Liver (tissue), 9 donors: ENCODE data around the gene RPL10A. TPM values are rescaled to one million over a fixed set of nuclear protein-coding genes. Genes with fewer than 3 reads are reported as not detected.
A peak's percentile ranks its signal among the peaks of the same experiment; 100 is the strongest.

Source experiments
- DNase-seq: peaks from one replicate; pipeline ENCODE4 v3.0.0-alpha.2; 2017; ENCODE audit warnings: low spot score
- H3K27ac ChIP-seq, 2 donors: one replicate each; pipeline ENCODE4 v1.7.0; 2013; ENCODE audit warnings: inconsistent platforms in 2 of 2, low read length in 2 of 2, control low read depth in 1 of 2, low read depth in 1 of 2, mild to moderate bottlenecking in 1 of 2
- H3K27me3 ChIP-seq, 4 donors: one replicate each; pipeline versions ENCODE4 v1.6.1 to v1.7.0; 2013; ENCODE audit warnings: low read length in 3 of 4, inconsistent platforms in 1 of 4, mild to moderate bottlenecking in 1 of 4, moderate library complexity in 1 of 4; ENCODE audit not compliant: control insufficient read depth in 4 of 4, insufficient read depth in 4 of 4
- H3K36me3 ChIP-seq, 4 donors: one replicate each; pipeline versions ENCODE4 v1.6.1 to v1.7.0; 2013; ENCODE audit warnings: low read length in 3 of 4, mild to moderate bottlenecking in 3 of 4, low read depth in 1 of 4, moderate library complexity in 1 of 4; ENCODE audit not compliant: control insufficient read depth in 4 of 4, insufficient read depth in 3 of 4
- H3K4me1 ChIP-seq, 4 donors: one replicate each; pipeline versions ENCODE4 v1.6.1 to v1.7.0; 2013; ENCODE audit warnings: low read length in 3 of 4, mild to moderate bottlenecking in 3 of 4, moderate library complexity in 1 of 4; ENCODE audit not compliant: control insufficient read depth in 4 of 4, insufficient read depth in 4 of 4
- H3K4me3 ChIP-seq, 3 donors: one replicate each; pipeline versions ENCODE4 v1.6.1 to v1.7.0; 2013; ENCODE audit warnings: low read length in 3 of 3, control low read depth in 1 of 3, low read depth in 1 of 3, mild to moderate bottlenecking in 1 of 3
- H3K9ac ChIP-seq, 2 donors: one replicate each; pipeline ENCODE4 v1.7.0; 2013; ENCODE audit warnings: low read length in 2 of 2, mild to moderate bottlenecking in 2 of 2, moderate library complexity in 2 of 2, control low read depth in 1 of 2, low read depth in 1 of 2
- H3K9me3 ChIP-seq, 4 donors: one replicate each; pipeline versions ENCODE4 v1.6.1 to v1.7.0; 2013; ENCODE audit warnings: low read length in 3 of 4; ENCODE audit not compliant: control insufficient read depth in 4 of 4
- ATF3 ChIP-seq: IDR thresholded peaks from 2 replicates; pipeline ENCODE4 v1.6.1; 2016; ENCODE audit warnings: antibody characterized with exemption
- CTCF ChIP-seq: fragments of 150-350 bp; IDR thresholded peaks from 2 replicates; pipeline ENCODE4 v1.5.1; 2017; ENCODE audit warnings: improper control_type of control experiment, low read depth, low read length; ENCODE audit not compliant: missing input control
- EGR1 ChIP-seq, 2 donors: IDR thresholded peaks; 2 replicates each; pipeline ENCODE4 v1.6.1; 2016 to 2018; ENCODE audit warnings: antibody characterized with exemption in 2 of 2, low read depth in 2 of 2
- FOXA1 ChIP-seq: IDR thresholded peaks from 2 replicates; pipeline ENCODE4 v1.6.1; 2016; ENCODE audit warnings: antibody characterized with exemption
- FOXA2 ChIP-seq: IDR thresholded peaks from 2 replicates; pipeline ENCODE4 v1.6.1; 2016; ENCODE audit warnings: antibody characterized with exemption
- GABPA ChIP-seq, 2 donors: IDR thresholded peaks in 1 of 2; conservative IDR thresholded peaks in 1 of 2; 2 replicates each; pipeline ENCODE4 v1.6.1; 2016; ENCODE audit warnings: antibody characterized with exemption in 2 of 2, mild to moderate bottlenecking in 1 of 2, moderate library complexity in 1 of 2
- HNF4A ChIP-seq, 2 donors: conservative IDR thresholded peaks; 2 replicates each; pipeline ENCODE4 v1.6.1; 2016; ENCODE audit warnings: antibody characterized with exemption in 2 of 2, mild to moderate bottlenecking in 2 of 2
- MAX ChIP-seq: IDR thresholded peaks from 2 replicates; pipeline ENCODE4 v1.6.1; 2016; ENCODE audit warnings: antibody characterized with exemption
- REST ChIP-seq: IDR thresholded peaks from 2 replicates; pipeline ENCODE4 v1.6.1; 2016; ENCODE audit warnings: antibody characterized with exemption, mild to moderate bottlenecking
- TAF1 ChIP-seq: conservative IDR thresholded peaks from 2 replicates; pipeline ENCODE4 v1.6.1; 2016; ENCODE audit warnings: antibody characterized with exemption, mild to moderate bottlenecking
- ZBTB33 ChIP-seq: IDR thresholded peaks from 2 replicates; pipeline ENCODE4 v1.6.1; 2016; ENCODE audit warnings: antibody characterized with exemption
- WGBS: extraction: QIAGEN DNeasy Blood & Tissue Kit; methylation state at CpG from one replicate; pipeline ENCODE4 v1.1.7; 2013; 5-methylcytosine and 5-hydroxymethylcytosine counted together
- polyA plus RNA-seq, 2 donors: library from polyadenylated mRNA; stranded (reverse) in 1 of 2; unstranded in 1 of 2; fragments of 200-250 nt in 1 of 2; fragments of >200 nt in 1 of 2; fragmentation: Nextera tagmentation in 1 of 2; extraction: Ambion mirVana in 1 of 2; gene quantifications; one replicate each; pipeline versions ENCODE4 v1.2.1 to v1.2.3, GENCODE V29; 2013 to 2015
- total RNA-seq, 2 donors: library from RNA; depleted of rRNA; stranded (reverse); fragments of >200 nt; gene quantifications; one replicate each; pipeline ENCODE4 v1.2.3, GENCODE V29; 2014
- donor health status: healthy.
- donor health status: healthy.
- donor health status: healthy.
- donor health status: healthy.
- donor health status: healthy.

RPL10A gene
- total and polyA plus RNA-seq, 4 donors = 213 to 1,235 (median 528) TPM

GRCh38 chr6:35463292-35463691, 4.9 kb upstream of the RPL10A start (continued):
- TF ChIP-seq ATF3 (no peak), GABPA (IDR thresholded peaks at IDR 0.05 in 1 of 2, conservative IDR thresholded peaks at IDR 0.05 in 1 of 2) (no peak), CTCF (no peak), MAX (no peak), FOXA1 (no peak), HNF4A (conservative IDR thresholded peaks at IDR 0.05) (peak; percentile 6 to 28), EGR1 (IDR thresholded peaks at IDR 0.05; ENCODE audit: low read depth in 2 of 2) (no peak)

GRCh38 chr6:35465646-35466045, 2.6 kb upstream of the RPL10A start:
- no peak for DNase-seq
- WGBS = 98% methylated on average over 1 of the region's 1 CpG
- no peaks in the 10 kb centered on the region for H3K9me3 ChIP-seq
- H3K27ac ChIP-seq = no peak overlapping the region
- H3K4me1 ChIP-seq = peaks cover 0 to 18% (median 7%) of the 10 kb centered on the region in 4 donors
- no peak overlapping the region for H3K9ac ChIP-seq
- H3K4me3 ChIP-seq = no peak overlapping the region
- H3K36me3 ChIP-seq = peaks cover 0 to 14% (median 6%) of the 10 kb centered on the region in 4 donors
- H3K27me3 ChIP-seq = no peaks in the 10 kb centered on the region
- TF ChIP-seq FOXA2 (no peak), FOXA1 (no peak), GABPA (IDR thresholded peaks at IDR 0.05 in 1 of 2, conservative IDR thresholded peaks at IDR 0.05 in 1 of 2) (no peak), ATF3 (no peak), TAF1 (no peak), REST (no peak), MAX (no peak), EGR1 (IDR thresholded peaks at IDR 0.05; ENCODE audit: low read depth in 2 of 2) (no peak), ZBTB33 (no peak)
